ENCODE measurements around the gene LIX1.

Gene LIX1

DNA sequence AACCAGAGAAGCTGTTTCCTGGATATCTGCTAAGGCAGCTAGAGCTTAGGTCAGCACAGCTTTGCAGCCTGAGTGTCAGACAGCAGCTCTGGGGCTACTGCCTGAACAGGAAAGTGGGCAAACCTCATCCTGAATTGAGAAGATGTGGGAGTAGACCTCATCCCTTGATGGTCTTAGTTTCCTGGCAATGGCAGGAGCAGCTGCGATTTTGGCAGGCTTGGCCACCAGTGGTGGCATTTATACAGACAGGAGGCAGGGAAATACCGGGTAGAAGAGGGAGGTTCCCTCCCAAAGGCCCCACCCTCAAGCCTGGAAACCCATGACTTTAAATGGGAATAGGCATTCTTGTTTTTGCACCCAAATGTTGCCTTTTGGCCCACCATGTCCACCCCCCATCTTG lies 69.7 kb downstream of the LIX1 start:
- DNase-seq, result peak in 1 of 2 experiments; percentile 10

DNA sequence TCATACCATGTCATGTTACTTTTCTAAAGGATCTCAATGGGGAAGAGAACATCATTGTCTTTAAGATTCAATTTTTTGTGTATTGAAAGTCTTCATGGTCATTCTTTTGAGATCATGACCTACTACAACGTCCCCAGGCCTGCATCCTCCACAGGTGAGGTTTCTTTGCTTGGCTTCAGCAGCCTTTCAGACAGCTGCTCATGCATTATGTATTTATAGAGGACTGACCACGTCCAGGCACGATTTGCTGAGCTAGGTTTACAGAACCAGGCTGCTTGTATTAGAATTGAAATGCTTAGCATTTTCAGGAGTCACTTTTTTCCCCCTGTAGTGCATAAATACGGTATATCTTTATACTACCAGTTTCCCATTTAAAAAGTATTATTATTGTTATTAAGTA lies 70.4 kb downstream of the LIX1 start:
- no peak for DNase-seq

DNA sequence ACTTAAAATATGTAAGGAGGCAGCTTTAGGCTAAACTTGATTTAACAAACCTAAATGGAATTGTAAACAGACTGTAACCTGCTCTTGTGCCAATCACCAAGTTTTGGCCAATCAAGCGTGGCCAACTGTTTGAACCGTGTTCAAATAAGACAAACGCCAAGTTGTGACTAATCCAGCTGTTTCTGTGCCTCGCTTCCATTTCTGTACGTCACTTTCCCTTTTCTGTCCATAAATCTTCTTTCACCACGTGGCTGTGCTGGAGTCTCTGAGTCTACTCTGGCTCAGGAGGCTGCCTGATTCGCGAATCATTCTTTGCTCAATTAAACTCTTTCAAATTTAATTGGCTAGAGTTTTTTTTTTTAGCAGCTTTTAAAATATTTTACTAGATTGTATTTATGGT lies 71.3 kb downstream of the LIX1 start:
- DNase-seq, result no peak

DNA sequence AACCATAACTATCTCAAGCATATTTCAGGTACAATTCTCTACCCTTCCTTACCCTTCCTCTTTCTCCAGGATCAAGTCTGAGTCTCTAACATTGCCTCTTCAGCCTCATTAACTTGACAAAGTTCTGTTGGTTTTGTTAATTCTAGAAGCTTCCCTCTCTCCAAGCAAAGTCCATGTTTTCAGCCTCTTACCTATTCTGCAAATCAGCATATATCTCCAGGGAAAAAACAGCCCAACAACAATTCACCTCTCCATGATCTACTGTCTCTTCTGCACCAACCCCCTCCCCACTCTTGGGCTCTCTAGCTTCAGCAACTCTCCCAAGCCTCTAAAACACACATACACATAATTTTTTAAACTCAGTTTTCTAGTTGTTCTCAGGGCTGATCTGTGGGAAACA lies 72.2 kb downstream of the LIX1 start:
- DNase-seq, result no peak

DNA sequence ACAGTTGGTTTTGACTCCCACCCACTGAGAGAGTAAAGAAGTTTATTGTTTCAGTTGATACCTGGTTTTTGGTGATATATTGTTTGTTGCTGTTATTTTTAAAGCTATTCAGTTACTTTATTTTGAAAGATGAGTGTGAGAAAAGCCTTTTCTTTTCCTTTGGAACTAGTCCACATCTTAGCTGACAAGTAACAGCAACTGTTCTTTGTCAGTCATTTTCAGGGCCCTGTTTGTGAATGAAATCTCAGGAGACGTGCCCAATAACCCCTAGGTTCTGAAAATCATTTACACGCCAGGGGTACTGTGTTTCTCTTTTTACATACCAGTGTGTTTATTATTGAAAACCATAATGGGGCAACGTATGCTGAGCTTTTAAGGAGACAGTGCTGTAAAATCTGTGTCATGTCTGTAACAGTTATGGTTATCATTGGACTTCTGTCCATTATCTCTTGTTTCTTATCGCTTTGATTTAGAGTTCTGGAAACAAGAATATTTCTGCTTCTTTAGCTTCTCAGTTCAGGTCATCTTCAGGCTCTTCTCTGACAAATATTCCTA lies 75.0 kb downstream of the LIX1 start:
- DNase-seq, result no peak

DNA sequence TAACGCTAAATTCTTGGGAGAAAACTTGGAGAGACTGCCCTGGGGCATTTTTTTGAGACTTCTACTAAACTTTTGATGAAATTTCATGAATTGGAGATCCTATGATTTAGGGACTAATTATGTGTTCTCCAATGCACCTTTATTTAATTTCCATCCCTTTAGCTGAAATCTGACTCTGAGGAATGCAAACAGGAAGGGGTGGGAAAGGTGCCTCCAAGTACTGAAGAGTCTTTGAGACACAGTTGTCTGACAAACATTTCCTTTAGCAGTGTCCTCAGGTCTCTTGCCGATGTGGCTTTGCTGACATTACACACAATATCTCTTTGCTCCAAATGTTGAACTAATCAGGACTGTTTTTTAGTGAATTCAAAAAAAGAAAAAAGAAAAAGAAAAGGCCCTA lies 76.9 kb downstream of the LIX1 start:
- no peak for DNase-seq

DNA sequence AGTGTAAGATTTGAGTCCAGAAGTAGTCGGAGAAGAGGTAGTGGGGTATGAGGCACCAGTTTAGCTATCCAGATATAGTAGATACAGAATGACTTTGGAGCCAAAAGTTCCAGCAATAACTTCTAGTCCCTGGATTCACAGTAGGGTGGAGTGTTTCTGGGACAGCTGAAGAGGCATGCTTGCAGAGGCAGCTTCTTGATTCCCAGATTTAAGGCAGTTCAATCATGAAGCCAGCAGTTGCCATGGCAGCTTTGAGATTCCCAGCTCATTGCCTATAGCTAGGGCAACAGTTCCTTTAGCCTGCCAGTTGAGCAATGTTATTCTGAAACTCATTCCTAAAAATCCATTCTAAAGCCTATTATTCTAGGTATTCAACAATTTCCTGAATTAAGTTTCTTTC lies 79.2 kb downstream of the LIX1 start:
- no peak for DNase-seq

DNA sequence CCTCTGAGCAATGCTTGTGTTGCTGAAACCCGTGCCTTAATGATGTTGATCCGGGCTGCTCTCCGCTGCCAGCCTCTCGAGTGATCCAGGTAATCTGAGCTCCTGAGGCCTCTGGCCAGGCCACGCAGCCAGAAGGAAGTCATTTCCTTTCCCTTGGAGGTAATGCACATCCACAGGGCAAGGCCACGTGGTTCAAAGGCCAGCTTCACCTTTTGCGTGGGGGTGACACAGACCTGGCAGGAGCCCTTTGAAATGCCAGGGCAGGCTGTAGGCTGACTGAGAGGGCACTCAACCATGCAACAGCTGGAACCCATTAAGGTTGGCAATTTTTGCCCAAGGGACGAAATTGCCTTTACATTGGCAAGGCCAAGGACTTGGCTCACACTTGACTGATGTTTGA lies 80.4 kb downstream of the LIX1 start:
- DNase-seq, result no peak

DNA sequence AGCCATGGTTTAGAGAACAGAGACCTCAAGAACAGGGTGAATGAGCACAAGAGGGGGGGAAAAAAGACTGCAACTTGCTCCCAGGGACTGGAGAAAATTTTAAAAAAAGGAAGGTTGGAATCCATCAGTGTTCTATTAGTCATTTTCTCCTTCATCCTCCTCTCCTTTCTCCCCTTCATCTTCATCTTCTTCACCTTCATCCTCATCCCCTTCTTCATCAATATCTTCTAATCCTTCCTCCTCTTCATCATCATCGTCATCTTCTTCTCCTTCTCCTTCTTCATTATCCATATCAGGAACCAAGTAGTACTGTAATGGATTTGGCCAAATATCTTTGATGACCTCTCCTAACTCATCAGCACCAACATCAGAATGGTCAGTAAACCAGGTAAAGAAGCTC lies 86.1 kb downstream of the LIX1 start:
- no peak for DNase-seq

DNA sequence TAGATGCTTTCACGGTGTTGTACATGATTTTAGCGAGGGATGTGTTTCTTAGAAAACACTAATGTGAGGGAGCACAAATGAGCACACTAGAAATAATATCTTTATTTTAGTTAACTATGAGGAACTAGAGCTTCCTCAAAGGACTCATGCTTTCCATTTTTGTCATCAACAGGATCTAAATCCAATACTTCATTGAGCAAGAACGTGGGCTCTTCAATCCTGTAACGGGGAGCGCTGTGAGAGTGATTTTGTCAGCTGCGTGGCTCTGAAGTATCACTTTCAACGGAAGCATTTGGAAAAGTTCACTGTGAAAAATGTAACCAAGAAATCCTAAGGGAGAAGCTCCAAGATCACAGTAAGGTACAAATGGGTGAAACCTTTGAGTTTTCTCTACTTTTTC lies 93.2 kb downstream of the LIX1 start:
- DNase-seq, result no peak

DNA sequence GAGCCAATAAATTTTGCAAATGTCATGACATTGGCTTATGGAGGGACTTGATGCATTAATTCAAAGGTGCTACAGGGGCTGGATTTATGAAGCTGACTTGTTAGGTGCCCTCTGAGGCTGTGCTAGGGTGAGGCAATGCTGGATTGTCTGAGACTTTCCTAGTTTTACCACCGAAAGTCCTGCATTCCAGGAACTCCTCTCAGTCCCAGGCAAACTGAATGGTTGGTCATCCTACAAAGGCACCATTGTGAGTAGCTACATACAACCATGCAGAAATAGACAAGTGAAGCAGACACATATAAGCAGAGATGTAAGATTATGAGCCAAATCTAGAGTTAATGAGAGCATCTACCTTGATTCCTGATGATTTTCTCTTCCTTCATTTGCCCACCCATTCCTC lies 95.3 kb downstream of the LIX1 start:
- no peak for DNase-seq

DNA sequence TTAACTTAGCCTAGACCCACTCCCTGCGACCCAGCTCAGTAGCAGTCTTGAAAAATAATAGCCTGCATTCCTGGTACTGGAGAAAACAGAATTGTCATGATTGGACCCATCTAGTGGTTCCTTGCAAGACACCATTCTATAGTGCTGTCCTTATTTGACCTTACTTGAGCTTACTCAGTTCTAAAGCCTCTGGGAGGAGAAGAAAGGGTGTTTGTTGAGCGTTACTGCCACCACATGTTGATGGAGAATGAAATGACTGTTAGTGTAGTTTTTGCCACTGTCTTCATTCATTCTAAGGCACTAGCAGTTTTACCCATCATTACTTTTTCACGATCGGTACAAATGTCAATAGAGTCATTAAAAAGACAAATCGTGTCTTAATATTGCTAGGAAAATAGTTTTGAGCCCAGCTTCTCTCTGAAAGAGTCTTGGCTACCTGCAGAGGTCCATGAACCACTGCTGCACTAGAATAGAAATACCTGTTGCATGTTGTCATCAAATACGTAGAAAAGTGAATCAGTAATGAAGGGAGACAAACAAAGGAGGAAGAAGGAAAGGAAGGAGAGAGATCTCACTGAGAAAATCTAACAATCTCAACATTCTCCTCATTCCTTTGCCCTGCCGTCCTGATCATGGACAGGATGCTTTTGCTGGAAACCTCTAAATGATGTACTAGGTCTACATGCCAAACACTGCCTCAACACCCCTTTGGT lies 96.0 kb downstream of the LIX1 start:
- peak; percentile 3 to 5 for DNase-seq

DNA sequence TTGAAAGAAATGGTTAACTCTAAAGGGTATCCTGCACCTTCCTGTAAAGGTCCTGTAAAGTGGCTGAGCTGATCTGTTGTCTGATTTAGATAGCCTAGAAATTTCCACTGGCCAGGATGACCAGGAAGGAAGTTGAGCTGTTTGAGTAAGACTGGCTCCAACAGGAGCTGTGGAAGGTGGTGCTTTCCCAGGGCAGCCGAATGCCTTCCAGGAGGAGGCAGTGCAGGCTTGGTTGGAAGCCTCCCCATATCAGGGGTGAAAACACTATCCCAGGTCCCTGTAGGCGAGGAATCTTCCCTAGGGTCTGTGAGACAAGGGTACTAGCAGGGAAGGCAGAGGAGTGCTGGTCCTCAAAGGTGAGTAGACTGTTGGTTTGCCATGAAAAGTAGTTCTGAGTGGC lies 98.4 kb downstream of the LIX1 start:
- DNase-seq, result no peak

DNA sequence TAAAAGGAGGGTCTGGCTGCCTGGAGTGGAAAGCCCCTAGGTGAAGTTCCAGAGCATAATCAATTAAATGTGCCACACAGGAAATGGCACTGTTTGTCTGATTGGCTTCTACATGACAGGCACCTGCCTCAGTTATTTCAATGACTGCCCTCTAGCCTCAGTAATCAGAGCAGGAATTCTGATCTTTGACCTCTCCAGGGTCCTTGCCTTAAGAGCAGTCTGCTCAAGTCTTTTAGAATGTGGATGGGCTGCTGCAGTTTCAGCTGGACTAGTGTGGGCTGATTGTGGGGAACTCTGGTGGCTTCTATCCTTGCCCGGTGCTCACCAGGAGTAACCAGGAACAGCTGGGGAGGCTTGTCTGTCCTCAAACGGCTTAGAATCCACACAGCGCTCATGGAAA lies 98.9 kb downstream of the LIX1 start:
- no peak for DNase-seq

DNA sequence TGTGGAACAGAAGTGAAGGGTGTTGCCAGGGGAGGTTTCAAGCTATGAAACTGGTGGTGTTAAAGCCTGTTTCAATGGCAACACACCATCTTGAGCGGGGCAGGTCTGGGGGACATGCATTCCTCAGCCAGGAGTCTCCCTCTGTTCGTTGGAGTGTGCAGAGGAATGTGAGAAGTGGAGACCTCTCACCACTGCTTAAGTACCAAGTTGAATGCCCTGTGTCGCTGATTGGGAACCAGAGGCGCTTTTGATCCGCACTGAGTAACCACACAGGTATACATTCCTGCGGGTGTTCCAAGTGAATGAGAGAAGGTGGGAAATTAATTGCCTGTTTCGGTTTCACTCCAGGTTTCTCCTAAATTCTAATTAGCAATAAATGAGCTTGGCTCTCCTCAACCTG lies 99.4 kb downstream of the LIX1 start:
- DNase-seq, result no peak

All from Kasumi-1 (cell line).